ENCODE data around the gene TRAPPC2B. TPM values are rescaled to one million over a fixed set of nuclear protein-coding genes. Genes with fewer than 3 reads are reported as not detected.

TRAPPC2B gene
- total and polyA plus RNA-seq, 4 donors, result 2.8 to 6.1 (median 3.6) TPM

DNA sequence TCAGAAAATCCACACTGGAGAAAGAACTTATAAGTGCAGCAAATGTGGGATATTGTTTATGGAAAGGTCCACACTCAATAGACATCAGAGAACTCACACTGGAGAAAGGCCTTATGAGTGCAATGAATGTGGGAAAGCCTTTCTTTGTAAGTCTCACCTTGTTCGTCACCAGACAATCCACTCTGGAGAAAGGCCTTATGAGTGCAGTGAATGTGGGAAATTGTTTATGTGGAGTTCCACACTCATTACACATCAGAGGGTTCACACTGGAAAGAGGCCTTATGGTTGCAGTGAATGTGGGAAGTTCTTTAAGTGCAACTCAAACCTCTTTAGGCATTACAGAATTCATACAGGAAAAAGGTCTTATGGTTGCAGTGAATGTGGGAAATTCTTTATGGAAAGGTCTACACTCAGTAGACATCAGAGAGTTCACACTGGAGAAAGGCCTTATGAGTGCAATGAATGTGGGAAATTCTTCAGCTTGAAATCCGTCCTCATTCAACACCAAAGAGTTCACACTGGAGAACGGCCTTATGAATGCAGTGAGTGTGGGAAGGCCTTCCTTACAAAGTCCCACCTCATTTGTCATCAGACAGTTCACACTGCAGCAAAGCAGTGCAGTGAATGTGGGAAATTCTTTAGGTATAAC is 14.3 kb downstream of the TRAPPC2B start (continued):
- TF ChIP-seq REST (IDR thresholded peaks at IDR 0.05), result no peak

GRCh38 chr19:57380923-57381322 is 17.6 kb downstream of the TRAPPC2B start:
- Histone ChIP-seq H3K4me1 (ENCODE audit: control insufficient read depth in 4 of 4, insufficient read depth in 4 of 4, low read length in 3 of 4) (no peaks in the 10 kb centered on the region), H3K36me3 (ENCODE audit: control insufficient read depth in 4 of 4, insufficient read depth in 3 of 4, low read depth in 1 of 4, low read length in 3 of 4) (peaks cover 0 to 21% (median 17%) of the 10 kb centered on the region in 4 donors), H3K27ac (ENCODE audit: low read depth in 1 of 2, low read length in 2 of 2) (no peak overlapping the region), H3K9ac (ENCODE audit: low read depth in 1 of 2, low read length in 2 of 2) (no peak overlapping the region), H3K9me3 (ENCODE audit: control insufficient read depth in 4 of 4, low read length in 3 of 4) (peaks cover 21 to 51% (median 36%) of the 10 kb centered on the region in 4 donors), H3K4me3 (ENCODE audit: low read depth in 1 of 3, low read length in 3 of 3) (peak overlapping the region in 1 of 3 donors; percentile 26), H3K27me3 (ENCODE audit: control insufficient read depth in 4 of 4, insufficient read depth in 4 of 4, low read length in 3 of 4) (no peaks in the 10 kb centered on the region)
- TF ChIP-seq RXRA (IDR thresholded peaks at IDR 0.05), result no peak
- TF ChIP-seq, protein P1, sequence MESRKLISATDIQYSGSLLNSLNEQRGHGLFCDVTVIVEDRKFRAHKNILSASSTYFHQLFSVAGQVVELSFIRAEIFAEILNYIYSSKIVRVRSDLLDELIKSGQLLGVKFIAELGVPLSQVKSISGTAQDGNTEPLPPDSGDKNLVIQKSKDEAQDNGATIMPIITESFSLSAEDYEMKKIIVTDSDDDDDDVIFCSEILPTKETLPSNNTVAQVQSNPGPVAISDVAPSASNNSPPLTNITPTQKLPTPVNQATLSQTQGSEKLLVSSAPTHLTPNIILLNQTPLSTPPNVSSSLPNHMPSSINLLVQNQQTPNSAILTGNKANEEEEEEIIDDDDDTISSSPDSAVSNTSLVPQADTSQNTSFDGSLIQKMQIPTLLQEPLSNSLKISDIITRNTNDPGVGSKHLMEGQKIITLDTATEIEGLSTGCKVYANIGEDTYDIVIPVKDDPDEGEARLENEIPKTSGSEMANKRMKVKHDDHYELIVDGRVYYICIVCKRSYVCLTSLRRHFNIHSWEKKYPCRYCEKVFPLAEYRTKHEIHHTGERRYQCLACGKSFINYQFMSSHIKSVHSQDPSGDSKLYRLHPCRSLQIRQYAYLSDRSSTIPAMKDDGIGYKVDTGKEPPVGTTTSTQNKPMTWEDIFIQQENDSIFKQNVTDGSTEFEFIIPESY (IDR thresholded peaks at IDR 0.05), result no peak
- TF ChIP-seq FOXA2 (IDR thresholded peaks at IDR 0.05), result no peak
- TF ChIP-seq HNF4A (conservative IDR thresholded peaks at IDR 0.05), result no peak
- no peak for TF ChIP-seq YY1 (IDR thresholded peaks at IDR 0.05)
- TF ChIP-seq ATF3 (IDR thresholded peaks at IDR 0.05), result no peak
- DNase-seq (ENCODE audit: low spot score), result no peak

DNA sequence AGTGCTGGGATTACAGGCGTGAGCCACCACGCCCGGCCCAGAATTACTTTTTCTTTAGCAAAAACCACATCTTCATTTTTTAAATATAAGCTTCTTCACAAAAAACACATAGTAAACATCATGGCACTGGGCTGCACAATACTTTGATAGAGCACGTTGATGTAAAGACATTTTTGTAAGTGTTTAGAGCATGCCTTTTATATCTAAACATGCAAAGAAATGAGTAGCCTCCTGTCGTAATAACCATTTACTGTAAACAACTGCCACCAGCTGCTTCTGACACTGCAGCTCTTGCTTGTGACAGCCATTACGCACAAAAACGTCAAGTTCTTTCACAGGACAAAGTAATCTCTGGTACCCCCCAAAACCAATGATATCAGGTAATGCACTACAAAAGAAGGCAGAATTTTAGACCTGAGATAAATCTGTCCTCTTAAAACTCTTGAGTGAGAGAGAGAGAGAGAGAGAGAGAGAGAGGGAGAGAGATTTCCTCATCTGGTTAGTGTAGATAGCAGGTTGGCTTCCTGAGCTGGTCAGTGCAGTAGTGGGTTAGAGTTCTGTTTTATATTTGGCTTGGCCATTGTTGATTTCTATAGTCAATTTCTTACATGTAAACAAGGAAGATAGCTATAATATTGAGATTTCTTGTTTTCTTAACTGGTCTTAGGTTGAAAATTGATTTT is 19.6 kb downstream of the TRAPPC2B start:
- WGBS, result 81% methylated on average over 7 of the region's 7 CpGs
- Histone ChIP-seq H3K27ac (ENCODE audit: low read depth in 1 of 2, low read length in 2 of 2) (no peak overlapping the region), H3K27me3 (ENCODE audit: control insufficient read depth in 4 of 4, insufficient read depth in 4 of 4, low read length in 3 of 4) (no peaks in the 10 kb centered on the region), H3K4me3 (ENCODE audit: low read depth in 1 of 3, low read length in 3 of 3) (peak overlapping the region in 1 of 3 donors; percentile 11), H3K9me3 (ENCODE audit: control insufficient read depth in 4 of 4, low read length in 3 of 4) (peaks cover 11 to 41% (median 23%) of the 10 kb centered on the region in 4 donors), H3K4me1 (ENCODE audit: control insufficient read depth in 4 of 4, insufficient read depth in 4 of 4, low read length in 3 of 4) (no peaks in the 10 kb centered on the region), H3K36me3 (ENCODE audit: control insufficient read depth in 4 of 4, insufficient read depth in 3 of 4, low read depth in 1 of 4, low read length in 3 of 4) (peaks cover 0 to 6% (median 4%) of the 10 kb centered on the region in 4 donors), H3K9ac (ENCODE audit: low read depth in 1 of 2, low read length in 2 of 2) (no peak overlapping the region)
- no peak for TF ChIP-seq RAD21 (IDR thresholded peaks at IDR 0.05)
- DNase-seq (ENCODE audit: low spot score), result no peak

All from liver (tissue), 9 donors.